Fibroblast of the aortic adventitia (primary cell): ENCODE results near the gene CCDC51. TPM values are rescaled to one million over a fixed set of nuclear protein-coding genes. Genes with fewer than 3 reads are reported as not detected.
"Not testable (repeated sequence)": the region's sequence is repeated elsewhere in the genome, so short reads cannot be mapped to it uniquely, and the experiment has no call there.

ENCODE experiments used
- DNase-seq: peaks from one replicate; pipeline ENCODE4 v3.0.0-alpha.2; 2010; ENCODE audit warnings: low read depth
- H3K4me3 ChIP-seq: 2 replicates; pipeline ENCODE4 v1.5.1; 2011; ENCODE audit warnings: low read depth, mild to moderate bottlenecking, control low read depth, low read length, moderate library complexity
- total RNA-seq: library from RNA; depleted of rRNA; stranded (reverse); fragments of >200 nt; gene quantifications from 2 replicates; pipeline ENCODE4 v1.2.3, GENCODE V29; 2012; ENCODE audit warnings: low replicate concordance
- TF ChIP-seq, protein P1 (sequence below): IDR thresholded peaks from 2 replicates; pipeline ENCODE4 v1.5.1; 2011; ENCODE audit warnings: mild to moderate bottlenecking, low read length, control low read depth, inconsistent platforms; ENCODE audit not compliant: insufficient read depth

Gene CCDC51
- total RNA-seq, 1 donor, result 19.3 TPM

- TF ChIP-seq, protein P1, sequence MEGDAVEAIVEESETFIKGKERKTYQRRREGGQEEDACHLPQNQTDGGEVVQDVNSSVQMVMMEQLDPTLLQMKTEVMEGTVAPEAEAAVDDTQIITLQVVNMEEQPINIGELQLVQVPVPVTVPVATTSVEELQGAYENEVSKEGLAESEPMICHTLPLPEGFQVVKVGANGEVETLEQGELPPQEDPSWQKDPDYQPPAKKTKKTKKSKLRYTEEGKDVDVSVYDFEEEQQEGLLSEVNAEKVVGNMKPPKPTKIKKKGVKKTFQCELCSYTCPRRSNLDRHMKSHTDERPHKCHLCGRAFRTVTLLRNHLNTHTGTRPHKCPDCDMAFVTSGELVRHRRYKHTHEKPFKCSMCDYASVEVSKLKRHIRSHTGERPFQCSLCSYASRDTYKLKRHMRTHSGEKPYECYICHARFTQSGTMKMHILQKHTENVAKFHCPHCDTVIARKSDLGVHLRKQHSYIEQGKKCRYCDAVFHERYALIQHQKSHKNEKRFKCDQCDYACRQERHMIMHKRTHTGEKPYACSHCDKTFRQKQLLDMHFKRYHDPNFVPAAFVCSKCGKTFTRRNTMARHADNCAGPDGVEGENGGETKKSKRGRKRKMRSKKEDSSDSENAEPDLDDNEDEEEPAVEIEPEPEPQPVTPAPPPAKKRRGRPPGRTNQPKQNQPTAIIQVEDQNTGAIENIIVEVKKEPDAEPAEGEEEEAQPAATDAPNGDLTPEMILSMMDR, result no peak
- H3K4me3 ChIP-seq, result peak overlapping the region; percentile 9
- DNase-seq, result no peak
These were observed 25.3 kb upstream of the CCDC51 start for GRCh38 chr3:48465237-48465530.

DNA sequence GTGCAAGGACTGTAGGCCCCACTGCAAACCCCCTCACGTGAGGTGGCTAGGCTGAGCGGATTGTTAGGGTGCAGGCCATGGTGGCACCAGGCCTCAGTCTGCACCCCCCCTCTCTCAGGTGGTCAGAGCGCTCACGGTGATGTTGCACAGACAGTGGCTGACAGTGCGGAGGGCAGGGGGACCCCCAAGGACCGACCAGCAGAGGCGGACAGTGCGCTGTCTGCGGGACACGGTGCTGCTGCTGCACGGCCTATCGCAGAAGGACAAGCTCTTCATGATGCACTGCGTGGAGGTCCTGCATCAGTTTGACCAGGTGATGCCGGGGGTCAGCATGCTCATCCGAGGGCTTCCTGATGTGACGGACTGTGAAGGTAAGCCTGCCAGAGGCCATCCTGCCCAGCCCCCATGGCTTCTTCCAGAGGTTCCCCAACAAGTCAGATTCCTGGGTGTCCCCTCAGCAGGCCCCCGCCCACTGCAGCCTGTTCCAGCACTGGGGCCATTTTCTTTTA is 24.8 kb upstream of the CCDC51 start:
- no peak overlapping the region for H3K4me3 ChIP-seq
- TF ChIP-seq, protein P1, result no peak
- no peak for DNase-seq

DNA sequence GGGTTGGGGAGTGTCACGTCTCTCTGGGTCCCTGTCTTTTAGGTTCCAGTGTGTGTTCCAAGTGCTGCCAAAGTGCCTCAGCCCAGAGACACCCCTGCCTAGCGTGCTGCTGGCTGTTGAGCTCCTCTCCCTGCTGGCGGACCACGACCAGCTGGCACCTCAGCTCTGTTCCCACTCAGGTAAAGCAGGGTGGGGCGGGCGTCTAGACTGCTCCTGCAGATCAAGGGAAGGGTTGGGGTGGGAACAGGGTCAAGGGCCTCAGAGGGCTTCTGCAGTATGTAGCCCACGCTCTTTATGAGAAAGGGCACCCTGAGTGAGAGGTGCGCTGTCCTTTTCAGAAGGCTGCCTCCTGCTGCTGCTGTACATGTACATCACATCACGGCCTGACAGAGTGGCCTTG is 23.8 kb upstream of the CCDC51 start:
- no peak for DNase-seq
- TF ChIP-seq, protein P1, result no peak
- no peak overlapping the region for H3K4me3 ChIP-seq

DNA sequence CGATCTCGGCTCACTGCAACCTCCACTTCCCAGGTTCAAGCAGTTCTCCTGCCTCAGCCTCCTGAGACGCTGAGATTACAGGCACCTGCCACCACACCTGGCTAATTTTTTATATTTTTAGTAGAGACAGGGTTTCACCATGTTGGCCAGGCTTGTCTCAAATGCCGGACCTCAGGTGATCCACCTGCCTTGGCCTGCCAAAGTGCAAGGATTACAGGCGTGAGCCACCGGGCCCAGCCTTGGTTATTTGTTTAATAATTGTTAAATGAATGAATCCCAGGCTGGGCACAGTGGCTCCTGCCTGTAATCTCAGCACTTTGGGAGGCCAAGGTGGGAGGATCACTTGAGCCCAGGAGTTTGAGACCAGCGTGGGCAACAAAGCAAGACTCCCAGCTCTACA is 21.8 kb upstream of the CCDC51 start:
- DNase-seq, H3K4me3 ChIP-seq: not testable (repeated sequence)

DNA sequence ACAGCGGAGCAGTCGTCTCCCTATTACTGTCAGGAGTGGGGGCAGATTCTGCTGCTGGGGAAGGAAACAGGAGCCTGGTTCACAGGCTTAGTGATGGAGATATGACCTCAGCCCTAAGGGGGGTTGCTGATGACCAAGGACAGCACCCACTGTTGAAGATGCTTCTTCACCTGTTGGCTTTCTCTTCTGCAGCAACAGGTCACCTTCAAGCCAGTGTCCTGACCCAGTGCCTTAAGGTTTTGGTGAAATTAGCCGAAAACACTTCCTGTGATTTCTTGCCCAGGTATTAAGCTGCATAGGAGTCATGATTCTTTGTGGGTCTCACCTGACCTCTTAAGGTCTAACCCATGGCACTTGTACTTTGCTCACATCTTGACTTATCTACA is 20.6 kb upstream of the CCDC51 start:
- DNase-seq, result no peak

DNA sequence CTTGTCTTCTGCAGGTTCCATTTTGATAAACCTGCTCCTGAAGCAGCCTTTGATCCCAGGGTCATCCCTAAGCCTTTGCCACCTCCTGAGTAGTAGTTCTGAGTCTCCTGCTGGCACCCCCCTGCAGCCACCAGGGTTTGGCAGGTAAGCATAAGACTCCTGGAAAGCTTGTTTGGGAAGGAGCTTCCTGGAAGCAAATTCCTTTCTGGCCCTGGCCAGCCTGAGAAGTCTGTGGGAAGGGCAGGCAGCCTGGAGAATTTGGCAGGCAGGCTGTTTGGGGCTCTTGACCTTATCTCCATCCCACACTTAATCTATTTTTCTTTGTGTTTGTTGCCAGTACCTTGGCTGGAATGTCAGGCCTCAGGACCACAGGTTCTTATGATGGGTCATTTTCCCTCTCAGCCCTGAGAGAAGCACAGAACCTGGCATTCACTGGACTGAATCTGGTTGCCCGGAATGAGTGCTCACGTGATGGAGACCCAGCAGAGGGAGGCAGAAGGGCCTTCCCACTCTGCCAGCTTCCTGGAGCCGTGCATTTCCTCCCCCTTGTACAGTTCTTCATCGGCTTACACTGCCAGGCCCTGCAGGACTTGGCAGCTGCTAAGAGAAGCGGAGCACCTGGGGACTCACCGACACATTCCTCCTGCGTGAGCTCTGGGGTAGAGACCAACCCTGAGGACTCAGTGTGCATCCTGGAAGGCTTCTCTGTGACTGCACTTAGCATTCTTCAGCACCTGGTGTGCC is 20.0 kb upstream of the CCDC51 start:
- TF ChIP-seq, protein P1, result no peak
- DNase-seq, result peak; percentile 34
- no peak overlapping the region for H3K4me3 ChIP-seq

More for the DNA sequence above, 20.6 kb upstream of the CCDC51 start:
- TF ChIP-seq, protein P1, result no peak
- no peak overlapping the region for H3K4me3 ChIP-seq

DNA sequence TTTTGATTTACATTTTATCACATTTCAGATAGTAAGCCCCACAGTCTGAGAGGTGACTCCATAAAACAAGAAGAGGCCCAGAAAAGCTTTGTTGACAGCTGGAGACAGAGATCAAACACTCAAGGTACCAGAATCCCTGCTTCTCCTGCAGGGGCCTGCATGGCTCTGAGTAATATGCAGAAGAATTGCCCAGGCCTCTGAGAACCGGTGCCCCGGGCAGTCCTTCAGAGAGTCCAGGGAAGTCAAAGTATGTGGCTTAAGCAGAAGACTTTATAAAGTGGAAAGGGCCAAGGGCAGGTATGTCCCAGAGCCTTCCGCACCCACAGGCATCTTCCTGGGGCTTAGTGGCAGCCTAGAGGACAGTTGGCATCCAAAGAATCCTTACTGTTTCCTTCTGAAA is 19.4 kb upstream of the CCDC51 start:
- TF ChIP-seq, protein P1, result no peak
- DNase-seq, result no peak
- no peak overlapping the region for H3K4me3 ChIP-seq
